ENCODE data around the gene TSR3. TPM values are rescaled to one million over a fixed set of nuclear protein-coding genes. Genes with fewer than 3 reads are reported as not detected.
A peak's percentile ranks its signal among the peaks of the same experiment; 100 is the strongest.

TSR3 gene
- total RNA-seq, 3 donors from 2014 or later (not counting 1 experiment from before 2014, with no cell fraction given): 29.4 to 34.7 (median 29.7) TPM

DNA sequence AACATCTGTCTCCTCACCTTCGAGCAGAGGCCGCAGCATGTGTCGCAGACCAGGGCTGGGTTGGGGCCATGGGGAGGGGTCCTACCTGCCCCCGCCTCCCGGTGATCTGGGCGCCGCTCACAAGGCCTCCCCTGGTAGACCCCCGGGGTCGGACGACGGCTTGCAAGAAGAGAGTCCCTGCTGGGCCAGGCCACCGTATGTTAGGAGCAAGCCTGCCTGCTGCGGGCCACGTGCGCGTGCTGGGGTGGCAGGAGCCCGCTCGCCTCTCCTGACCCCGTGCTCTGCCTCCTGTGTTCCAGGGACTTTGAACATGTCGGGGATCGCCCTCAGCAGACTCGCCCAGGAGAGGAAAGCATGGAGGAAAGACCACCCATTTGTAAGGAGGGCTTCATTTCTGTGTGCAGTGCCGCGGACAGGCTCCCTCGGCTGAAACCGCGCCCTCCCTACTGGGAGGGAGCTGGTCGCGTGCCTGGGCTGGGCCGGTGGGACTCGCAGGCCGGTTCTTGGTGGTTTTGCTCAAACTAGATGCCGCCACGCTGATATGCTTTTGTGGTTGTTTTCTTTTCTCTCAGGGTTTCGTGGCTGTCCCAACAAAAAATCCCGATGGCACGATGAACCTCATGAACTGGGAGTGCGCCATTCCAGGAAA lies 37.8 kb downstream of the TSR3 start:
- intact Hi-C loops (cut with micrococcal nuclease): no loop called here
- Histone ChIP-seq H3K27me3 (ENCODE audit: control insufficient read depth, insufficient read depth, low read length) (no peaks in the 10 kb centered on the region), H3K4me1 (ENCODE audit: control insufficient read depth, insufficient read depth, low read length) (peaks cover 44% of the 10 kb centered on the region), H3K36me3 (ENCODE audit: control insufficient read depth, insufficient read depth, low read length) (peaks cover 59% of the 10 kb centered on the region), H3K9me3 (ENCODE audit: control insufficient read depth, insufficient read depth, low read length) (no peaks in the 10 kb centered on the region), H3K27ac (ENCODE audit: low read length) (no peak overlapping the region), H3K4me3 (ENCODE audit: low read length) (no peak overlapping the region)
- ATAC-seq: no peak
- 85% methylated on average over 38 of the region's 38 CpGs for WGBS (ENCODE audit: insufficient coverage)
- Mint-ChIP-seq H3K9me3 (no peaks in the 10 kb centered on the region), H3K36me3 (peaks cover 6% of the 10 kb centered on the region), H3K27ac (peak overlapping the region in 1 of 2 donors; percentile 46), H3K27me3 (ENCODE audit: low read depth in 2 of 2) (no peaks in the 10 kb centered on the region), H3K4me1 (peaks cover 33 to 46% of the 10 kb centered on the region in 2 donors), H3K4me3 (peak overlapping the region; percentile 13)
- no peak for DNase-seq
- TF ChIP-seq, protein P1, sequence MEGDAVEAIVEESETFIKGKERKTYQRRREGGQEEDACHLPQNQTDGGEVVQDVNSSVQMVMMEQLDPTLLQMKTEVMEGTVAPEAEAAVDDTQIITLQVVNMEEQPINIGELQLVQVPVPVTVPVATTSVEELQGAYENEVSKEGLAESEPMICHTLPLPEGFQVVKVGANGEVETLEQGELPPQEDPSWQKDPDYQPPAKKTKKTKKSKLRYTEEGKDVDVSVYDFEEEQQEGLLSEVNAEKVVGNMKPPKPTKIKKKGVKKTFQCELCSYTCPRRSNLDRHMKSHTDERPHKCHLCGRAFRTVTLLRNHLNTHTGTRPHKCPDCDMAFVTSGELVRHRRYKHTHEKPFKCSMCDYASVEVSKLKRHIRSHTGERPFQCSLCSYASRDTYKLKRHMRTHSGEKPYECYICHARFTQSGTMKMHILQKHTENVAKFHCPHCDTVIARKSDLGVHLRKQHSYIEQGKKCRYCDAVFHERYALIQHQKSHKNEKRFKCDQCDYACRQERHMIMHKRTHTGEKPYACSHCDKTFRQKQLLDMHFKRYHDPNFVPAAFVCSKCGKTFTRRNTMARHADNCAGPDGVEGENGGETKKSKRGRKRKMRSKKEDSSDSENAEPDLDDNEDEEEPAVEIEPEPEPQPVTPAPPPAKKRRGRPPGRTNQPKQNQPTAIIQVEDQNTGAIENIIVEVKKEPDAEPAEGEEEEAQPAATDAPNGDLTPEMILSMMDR (IDR thresholded peaks at IDR 0.05): no peak

DNA sequence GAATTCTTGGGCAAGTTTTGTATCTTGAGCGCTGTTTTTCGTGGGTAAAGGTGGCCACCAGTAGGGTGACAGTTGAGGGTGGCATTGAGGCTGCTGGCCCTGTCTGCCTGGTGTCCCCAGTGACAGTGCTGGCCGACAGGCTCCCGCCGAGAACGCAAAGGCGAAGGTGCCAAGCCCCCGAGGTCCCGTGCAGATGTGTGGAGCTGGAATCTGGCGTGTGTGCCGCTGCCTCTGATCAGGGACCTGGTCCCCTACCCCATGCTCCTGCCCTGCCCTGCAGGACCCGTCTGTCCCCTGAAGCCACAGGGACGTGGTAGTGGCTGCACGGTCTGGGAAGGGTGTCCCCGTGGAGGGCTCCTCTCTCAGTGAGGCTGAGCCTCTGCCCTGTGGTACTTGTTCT lies 38.8 kb downstream of the TSR3 start:
- Histone ChIP-seq H3K4me3 (ENCODE audit: low read length) (no peak overlapping the region), H3K27me3 (ENCODE audit: control insufficient read depth, insufficient read depth, low read length) (no peaks in the 10 kb centered on the region), H3K27ac (ENCODE audit: low read length) (no peak overlapping the region), H3K36me3 (ENCODE audit: control insufficient read depth, insufficient read depth, low read length) (peaks cover 49% of the 10 kb centered on the region), H3K9me3 (ENCODE audit: control insufficient read depth, insufficient read depth, low read length) (no peaks in the 10 kb centered on the region), H3K4me1 (ENCODE audit: control insufficient read depth, insufficient read depth, low read length) (peaks cover 49% of the 10 kb centered on the region)
- H3K4me3 Mint-ChIP-seq: peak overlapping the region; percentile 57
- DNase-seq (no peak), ATAC-seq (no peak)
- WGBS (ENCODE audit: insufficient coverage): 87% methylated on average over 15 of the region's 15 CpGs
- H3K27me3 Mint-ChIP-seq (ENCODE audit: low read depth in 2 of 2): no peaks in the 10 kb centered on the region
- H3K4me1 Mint-ChIP-seq: peaks cover 28 to 40% of the 10 kb centered on the region in 2 donors
- TF ChIP-seq, protein P1 (IDR thresholded peaks at IDR 0.05): no peak
- no peaks in the 10 kb centered on the region for H3K36me3 Mint-ChIP-seq
- no peaks in the 10 kb centered on the region for H3K9me3 Mint-ChIP-seq
- peak overlapping the region; percentile 31 to 96 for H3K27ac Mint-ChIP-seq
- intact Hi-C loops (cut with micrococcal nuclease): no loop called here

DNA sequence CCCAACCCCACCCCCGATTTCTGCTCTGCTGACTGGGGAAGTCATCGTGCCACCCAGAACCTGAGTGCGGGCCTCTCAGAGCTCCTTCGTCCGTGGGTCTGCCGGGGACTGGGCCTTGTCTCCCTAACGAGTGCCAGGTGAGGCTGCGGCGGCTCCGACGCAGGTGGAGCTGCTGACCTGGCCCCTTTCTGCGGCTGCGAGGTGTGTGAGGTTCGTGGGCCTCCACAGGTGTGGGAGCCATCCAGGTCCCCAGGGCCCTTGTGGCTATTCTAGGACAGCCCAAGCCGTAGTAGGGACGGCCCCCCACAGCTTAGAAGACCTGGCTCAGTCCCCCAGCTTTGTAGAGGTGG lies 39.2 kb downstream of the TSR3 start:
- Mint-ChIP-seq H3K27me3 (ENCODE audit: low read depth in 2 of 2) (no peaks in the 10 kb centered on the region), H3K4me1 (peaks cover 28 to 40% of the 10 kb centered on the region in 2 donors)
- H3K4me1 ChIP-seq (ENCODE audit: control insufficient read depth, insufficient read depth, low read length): peaks cover 49% of the 10 kb centered on the region

More for the DNA sequence above, 39.2 kb downstream of the TSR3 start:
- no peak overlapping the region for H3K4me3 ChIP-seq (ENCODE audit: low read length)
- H3K27ac ChIP-seq (ENCODE audit: low read length): no peak overlapping the region
- Mint-ChIP-seq H3K36me3 (no peaks in the 10 kb centered on the region), H3K4me3 (peak overlapping the region; percentile 57), H3K27ac (peak overlapping the region; percentile 31 to 96), H3K9me3 (no peaks in the 10 kb centered on the region)
- no peaks in the 10 kb centered on the region for H3K9me3 ChIP-seq (ENCODE audit: control insufficient read depth, insufficient read depth, low read length)
- intact Hi-C loops (cut with micrococcal nuclease): no loop called here
- WGBS (ENCODE audit: insufficient coverage): 79% methylated on average over 16 of the region's 16 CpGs
- DNase-seq (no peak), ATAC-seq (no peak)
- TF ChIP-seq, protein P1 (IDR thresholded peaks at IDR 0.05): no peak
- no peaks in the 10 kb centered on the region for H3K27me3 ChIP-seq (ENCODE audit: control insufficient read depth, insufficient read depth, low read length)
- H3K36me3 ChIP-seq (ENCODE audit: control insufficient read depth, insufficient read depth, low read length): peaks cover 45% of the 10 kb centered on the region
